MCF 10A (cell line): ENCODE measurements around the gene TMEM181. TPM values are rescaled to one million over a fixed set of nuclear protein-coding genes. Genes with fewer than 3 reads are reported as not detected.
"Not testable (repeated sequence)": the region's sequence is repeated elsewhere in the genome, so short reads cannot be mapped to it uniquely, and the experiment has no call there.

ENCODE experiments used
- BruUV-seq: library from RNA; stranded (reverse); fragments of 400-500 nt; replicated peaks from 2 replicates; lab custom pipeline; 2021; lab: Mats Ljungman, UMichigan
- CTCF ChIA-PET: fragments of 300-600 bp; sonication (Branson Sonifier 250); formaldehyde crosslinking; extraction: SDS; loops from one replicate; lab custom pipeline; 2021; ENCODE audit warnings: antibody characterized with exemption, inconsistent platforms; lab: Yijun Ruan, JAX
- POLR2A ChIA-PET: fragments of 300-600, 350-650 bp; sonication (Branson Sonifier 250); formaldehyde crosslinking; extraction: SDS; loops from one replicate; lab custom pipeline; 2020; ENCODE audit warnings: antibody characterized with exemption, inconsistent platforms; lab: Yijun Ruan, JAX
- DNase-seq: peaks from one replicate; pipeline ENCODE4 v3.0.0-alpha.2; 2018; ENCODE audit not compliant: unreplicated experiment
- H3K27ac Mint-ChIP-seq: one replicate; pipeline ENCODE4 v1.8.0; 2022; ENCODE audit warnings: mild to moderate bottlenecking, low read depth, mixed read lengths; ENCODE audit not compliant: unreplicated experiment
- H3K27me3 Mint-ChIP-seq: one replicate; pipeline ENCODE4 v1.8.0; 2022; ENCODE audit warnings: mixed read lengths; ENCODE audit not compliant: insufficient read depth, unreplicated experiment
- H3K36me3 Mint-ChIP-seq: one replicate; pipeline ENCODE4 v1.8.0; 2022; ENCODE audit warnings: mild to moderate bottlenecking, moderate library complexity, mixed read lengths; ENCODE audit not compliant: insufficient read depth, unreplicated experiment
- H3K4me1 Mint-ChIP-seq: one replicate; pipeline ENCODE4 v1.8.0; 2022; ENCODE audit warnings: mixed read lengths; ENCODE audit not compliant: insufficient read depth, unreplicated experiment
- H3K4me3 Mint-ChIP-seq: one replicate; pipeline ENCODE4 v1.8.0; 2022; ENCODE audit warnings: mild to moderate bottlenecking, moderate library complexity, mixed read lengths; ENCODE audit not compliant: unreplicated experiment
- H3K9me3 Mint-ChIP-seq: one replicate; pipeline ENCODE4 v1.8.0; 2022; ENCODE audit warnings: mixed read lengths; ENCODE audit not compliant: unreplicated experiment
- CTCF ChIP-seq: fragments of 200-600 bp; IDR thresholded peaks from one replicate; pipeline ENCODE4 v1.8.0; 2022; ENCODE audit warnings: antibody characterized with exemption, mild to moderate bottlenecking; ENCODE audit not compliant: unreplicated experiment
- intact Hi-C: fragments of 100-400 bp; cut with micrococcal nuclease; formaldehyde crosslinking; loops from 2 replicates; pipeline ENCODE4 v1.14.1; 2022
- total RNA-seq: library from RNA; stranded (reverse); gene quantifications from 2 replicates; pipeline ENCODE4 v1.2.3, GENCODE V29; 2022

The TMEM181 gene
- total RNA-seq, 1 experiment from 2014 or later = 25.3 TPM

GRCh38 chr6:158518191-158519127 lies 41.4 kb upstream of the TMEM181 start:
- ChIA-PET CTCF (interaction anchor here (0.6 to 2.3 kb wide), 21 partner anchors 9 to 305 kb away, joined by 3 to 17 read pairs (median 5); partner anchors contain the start of gene TMEM181), POLR2A (interaction anchor here (0.6 to 2.9 kb wide), 8 partner anchors 16 to 298 kb away, joined by 3 to 22 read pairs (median 4); partner anchors contain the start of gene TMEM181)
- Mint-ChIP-seq H3K4me1 (no peaks in the 10 kb centered on the region), H3K4me3 (peak overlapping the region; percentile 73), H3K9me3 (no peaks in the 10 kb centered on the region), H3K27me3 (no peaks in the 10 kb centered on the region), H3K36me3 (no peaks in the 10 kb centered on the region), H3K27ac (peak overlapping the region; percentile 82)
- intact Hi-C loops = loop anchor here (1.0 to 10.0 kb wide), 2 partner anchors 86 to 297 kb away; no protein-coding TSS in a partner anchor
- DNase-seq = peak; percentile 89
- peak; percentile 60 for TF ChIP-seq CTCF
- no TSS peak for BruUV-seq

GRCh38 chr6:158519300-158519699 lies 40.6 kb upstream of the TMEM181 start:
- Mint-ChIP-seq H3K27ac (no peak overlapping the region), H3K9me3 (no peaks in the 10 kb centered on the region), H3K36me3 (no peaks in the 10 kb centered on the region), H3K4me3 (no peak overlapping the region), H3K4me1 (no peaks in the 10 kb centered on the region), H3K27me3 (no peaks in the 10 kb centered on the region)
- ChIA-PET CTCF (interaction anchor here (0.6 to 2.3 kb wide), 21 partner anchors 10 to 305 kb away, joined by 3 to 17 read pairs (median 5); partner anchors contain the start of gene TMEM181), POLR2A (interaction anchor here (0.6 to 2.9 kb wide), 7 partner anchors 15 to 299 kb away, joined by 3 to 22 read pairs (median 4); partner anchors contain the start of gene TMEM181)
- no peak for TF ChIP-seq CTCF
- no peak for DNase-seq
- intact Hi-C loops = loop anchor here (10.0 kb wide), 1 partner anchor 86 kb away; no protein-coding TSS in a partner anchor
- no TSS peak for BruUV-seq

GRCh38 chr6:158519761-158520160 lies 40.1 kb upstream of the TMEM181 start:
- ChIA-PET CTCF (interaction anchor here (0.7 to 2.3 kb wide), 8 partner anchors 17 to 306 kb away, joined by 3 to 17 read pairs (median 6); partner anchors contain the start of gene DYNLT1), POLR2A (interaction anchor here (2.9 kb wide), 1 partner anchor 299 kb away, joined by 22 read pairs; no protein-coding TSS in a partner anchor)
- no TSS peak for BruUV-seq
- H3K27me3 Mint-ChIP-seq = no peaks in the 10 kb centered on the region
- no peak for DNase-seq
- no peak overlapping the region for H3K4me3 Mint-ChIP-seq
- no peaks in the 10 kb centered on the region for H3K4me1 Mint-ChIP-seq
- intact Hi-C loops = loop anchor here (10.0 kb wide), 1 partner anchor 85 kb away; no protein-coding TSS in a partner anchor
- no peaks in the 10 kb centered on the region for H3K9me3 Mint-ChIP-seq
- no peak for TF ChIP-seq CTCF
- no peak overlapping the region for H3K27ac Mint-ChIP-seq
- no peaks in the 10 kb centered on the region for H3K36me3 Mint-ChIP-seq

- H3K27me3 Mint-ChIP-seq, H3K36me3 Mint-ChIP-seq, H3K27ac Mint-ChIP-seq, H3K9me3 Mint-ChIP-seq, BruUV-seq, H3K4me1 Mint-ChIP-seq, H3K4me3 Mint-ChIP-seq, intact Hi-C loops, DNase-seq: not testable (repeated sequence)
- CTCF ChIA-PET = interaction anchor here (1.7 kb wide), 1 partner anchor 16 kb away, joined by 4 read pairs; no protein-coding TSS in a partner anchor
- POLR2A ChIA-PET = interaction anchor here (2.9 kb wide), 1 partner anchor 300 kb away, joined by 22 read pairs; no protein-coding TSS in a partner anchor
These were observed 38.9 kb upstream of the TMEM181 start for GRCh38 chr6:158520975-158521374.
